NB4 (cell line): ENCODE results near the gene RPS6KA5.

Experiments used
- MYC ChIP-seq: IDR thresholded peaks from 2 replicates; pipeline ENCODE4 v1.6.1; 2011; ENCODE audit warnings: low read depth, low read length
- POLR2A ChIP-seq: IDR thresholded peaks from 2 replicates; pipeline ENCODE4 v1.6.1; 2011; ENCODE audit warnings: mild to moderate bottlenecking; ENCODE audit not compliant: insufficient read length; ENCODE audit errors: extremely low read depth
- TF ChIP-seq, protein P1 (sequence below): IDR thresholded peaks from one replicate; pipeline ENCODE4 v1.5.1; 2012; ENCODE audit warnings: low read depth, low read length
- TF ChIP-seq, protein P2 (sequence below): IDR thresholded peaks from 2 replicates; pipeline ENCODE4 v1.6.1; 2011; ENCODE audit warnings: low read depth, low read length

DNA sequence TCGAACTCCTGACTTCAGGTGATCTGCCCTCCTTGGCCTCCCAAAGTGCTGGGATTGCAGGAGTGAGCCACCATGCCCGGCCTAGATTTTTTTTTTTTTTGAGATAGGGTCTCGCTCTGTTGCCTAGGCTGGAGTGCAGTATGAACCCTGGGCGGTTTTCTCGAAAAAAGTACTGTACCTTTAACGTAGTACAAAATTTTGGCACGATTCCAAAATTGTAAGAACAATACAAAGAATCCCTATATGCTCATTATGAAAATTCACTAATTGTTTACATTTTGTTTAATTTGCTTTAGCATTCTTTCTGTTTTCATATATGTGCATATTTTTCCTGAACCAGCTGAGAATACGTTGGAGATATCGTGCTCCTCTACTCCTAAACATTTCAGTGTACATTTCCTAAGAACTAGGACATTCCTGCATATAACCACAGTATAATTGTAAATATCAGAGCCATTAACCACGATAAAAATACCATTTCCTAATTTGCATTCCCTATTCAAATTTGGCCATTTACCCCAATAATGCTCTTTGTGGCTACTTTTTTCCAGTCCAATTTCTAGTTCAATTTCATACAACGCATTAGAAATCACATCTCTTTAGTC, 97.8 kb downstream of the RPS6KA5 start:
- TF ChIP-seq, protein P1, sequence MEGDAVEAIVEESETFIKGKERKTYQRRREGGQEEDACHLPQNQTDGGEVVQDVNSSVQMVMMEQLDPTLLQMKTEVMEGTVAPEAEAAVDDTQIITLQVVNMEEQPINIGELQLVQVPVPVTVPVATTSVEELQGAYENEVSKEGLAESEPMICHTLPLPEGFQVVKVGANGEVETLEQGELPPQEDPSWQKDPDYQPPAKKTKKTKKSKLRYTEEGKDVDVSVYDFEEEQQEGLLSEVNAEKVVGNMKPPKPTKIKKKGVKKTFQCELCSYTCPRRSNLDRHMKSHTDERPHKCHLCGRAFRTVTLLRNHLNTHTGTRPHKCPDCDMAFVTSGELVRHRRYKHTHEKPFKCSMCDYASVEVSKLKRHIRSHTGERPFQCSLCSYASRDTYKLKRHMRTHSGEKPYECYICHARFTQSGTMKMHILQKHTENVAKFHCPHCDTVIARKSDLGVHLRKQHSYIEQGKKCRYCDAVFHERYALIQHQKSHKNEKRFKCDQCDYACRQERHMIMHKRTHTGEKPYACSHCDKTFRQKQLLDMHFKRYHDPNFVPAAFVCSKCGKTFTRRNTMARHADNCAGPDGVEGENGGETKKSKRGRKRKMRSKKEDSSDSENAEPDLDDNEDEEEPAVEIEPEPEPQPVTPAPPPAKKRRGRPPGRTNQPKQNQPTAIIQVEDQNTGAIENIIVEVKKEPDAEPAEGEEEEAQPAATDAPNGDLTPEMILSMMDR, result no peak
- TF ChIP-seq POLR2A (no peak), MYC (no peak)
- TF ChIP-seq, protein P2, sequence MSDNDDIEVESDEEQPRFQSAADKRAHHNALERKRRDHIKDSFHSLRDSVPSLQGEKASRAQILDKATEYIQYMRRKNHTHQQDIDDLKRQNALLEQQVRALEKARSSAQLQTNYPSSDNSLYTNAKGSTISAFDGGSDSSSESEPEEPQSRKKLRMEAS, result no peak
